GM12878 (cell line): ENCODE data around the gene C1QTNF5. TPM values are rescaled to one million over a fixed set of nuclear protein-coding genes. Genes with fewer than 3 reads are reported as not detected.

Source experiments
- ATAC-seq: fragments of 200-7000 bp; cut with Tn5 transposase; 3 replicates; pipeline ENCODE4 v1.9.1; 2020; ENCODE audit warnings: mild to moderate bottlenecking, moderate library complexity
- BruUV-seq: library from RNA; stranded (reverse); fragments of 400-500 nt; replicated peaks from 2 replicates; lab custom pipeline; 2021; lab: Mats Ljungman, UMichigan
- CTCF ChIA-PET: fragments of 300-600 bp; sonication (Branson Sonifier 250); formaldehyde crosslinking; extraction: SDS; loops from one replicate; lab custom pipeline; 2021; ENCODE audit warnings: inconsistent platforms; lab: Yijun Ruan, JAX
- POLR2A ChIA-PET: fragments of 350-600 bp; formaldehyde crosslinking; extraction: SDS; loops from one replicate; lab custom pipeline; 2021; ENCODE audit warnings: inconsistent platforms; lab: Charles Lee
- RAD21 ChIA-PET: fragments of 300-600 bp; sonication (Branson Sonifier 250); formaldehyde crosslinking; loops from one replicate; lab custom pipeline; 2023; ENCODE audit warnings: antibody characterized with exemption; ENCODE audit not compliant: unreplicated experiment; lab: Charles Lee
- SMC1A ChIA-PET: fragments of 300-600 bp; sonication (Branson Sonifier 250); formaldehyde crosslinking; loops from one replicate; lab custom pipeline; 2023; ENCODE audit not compliant: unreplicated experiment, uncharacterized antibody; lab: Charles Lee
- DNase-seq: peaks from one replicate; pipeline ENCODE4 v3.0.0-alpha.2; 2011; ENCODE audit warnings: low read depth, low spot score
- FAIRE-seq: peaks from 3 replicates; lab custom pipeline; 2011; peaks lifted over from hg19 to GRCh38; lab: Jason Lieb, UNC
- H2AFZ ChIP-seq: 2 replicates; pipeline ENCODE4 v1.6.0; 2011; ENCODE audit warnings: low read depth, low read length, control low read depth; ENCODE audit not compliant: control insufficient read depth
- H3K27ac ChIP-seq: 2 replicates; pipeline ENCODE4 v1.5.1; 2011; ENCODE audit warnings: control low read depth; ENCODE audit not compliant: control insufficient read depth, insufficient read depth
- H3K27me3 ChIP-seq, 2 experiments: replicated peaks in 1 of 2; 2 replicates each; pipeline versions ENCODE4 v1.6.0 to v1.6.1; 2011; ENCODE audit warnings: low read length in 1 of 2; ENCODE audit not compliant: control insufficient read depth in 2 of 2, insufficient read depth in 2 of 2
- H3K36me3 ChIP-seq, 2 experiments: 2 replicates each; pipeline ENCODE4 v1.5.1; 2011; ENCODE audit warnings: low read length in 1 of 2; ENCODE audit not compliant: control insufficient read depth in 2 of 2, insufficient read depth in 2 of 2
- H3K4me1 ChIP-seq: 2 replicates; pipeline ENCODE4 v1.6.1; 2011; ENCODE audit warnings: mild to moderate bottlenecking, low read length, moderate library complexity, mixed read lengths; ENCODE audit not compliant: control insufficient read depth, insufficient read depth
- H3K4me2 ChIP-seq: 2 replicates; pipeline ENCODE4 v1.6.0; 2011; ENCODE audit warnings: control low read depth; ENCODE audit not compliant: control insufficient read depth, insufficient read depth
- H3K4me3 ChIP-seq: fragments of 200-600 bp; sonication (generic); 2 replicates; pipeline ENCODE4 v1.5.1; 2016
- H3K79me2 ChIP-seq: 2 replicates; pipeline ENCODE4 v1.6.0; 2011; ENCODE audit warnings: low read length; ENCODE audit not compliant: control insufficient read depth, insufficient read depth
- H3K9ac ChIP-seq: 2 replicates; pipeline ENCODE4 v1.8.0; 2011; ENCODE audit warnings: low read length, control low read depth, mixed read lengths; ENCODE audit not compliant: control insufficient read depth, insufficient read depth
- H3K9me3 ChIP-seq: replicated peaks from 3 replicates; pipeline ENCODE4 v1.5.1; 2011; ENCODE audit warnings: mild to moderate bottlenecking, low read length; ENCODE audit not compliant: control insufficient read depth, insufficient read depth
- H4K20me1 ChIP-seq: 2 replicates; pipeline ENCODE4 v1.6.0; 2011; ENCODE audit not compliant: control insufficient read depth, insufficient read depth
- BACH1 ChIP-seq: fragments of 450-650 bp; IDR thresholded peaks from 2 replicates; pipeline ENCODE4 v1.6.1; 2017; ENCODE audit warnings: mild to moderate bottlenecking, borderline replicate concordance
- CHD4 ChIP-seq: fragments of 200-600 bp; sonication (generic); IDR thresholded peaks from 2 replicates; pipeline ENCODE4 v1.6.1; 2016; ENCODE audit warnings: mild to moderate bottlenecking
- E4F1 ChIP-seq: fragments of 450-650 bp; IDR thresholded peaks from 2 replicates; pipeline ENCODE4 v1.6.1; 2018; ENCODE audit warnings: borderline replicate concordance, mild to moderate bottlenecking; ENCODE audit not compliant: partially characterized antibody
- ESRRA ChIP-seq: IDR thresholded peaks from 2 replicates; pipeline ENCODE4 v1.6.1; 2012; ENCODE audit warnings: mild to moderate bottlenecking, low read length, improper control_type of control experiment
- HCFC1 ChIP-seq: fragments of 150-350 bp; IDR thresholded peaks from 2 replicates; pipeline ENCODE4 v1.6.1; 2014; ENCODE audit warnings: low read length
- MLLT1 ChIP-seq: fragments of 450-650 bp; IDR thresholded peaks from 2 replicates; pipeline ENCODE4 v1.6.1; 2016; ENCODE audit warnings: mild to moderate bottlenecking
- PAX8 ChIP-seq: fragments of 450-650 bp; IDR thresholded peaks from 2 replicates; pipeline ENCODE4 v1.6.1; 2017; ENCODE audit warnings: mild to moderate bottlenecking, moderate library complexity
- RAD51 ChIP-seq: fragments of 450-650 bp; IDR thresholded peaks from 2 replicates; pipeline ENCODE4 v1.6.1; 2016; ENCODE audit warnings: moderate library complexity, mild to moderate bottlenecking, inconsistent platforms
- SMAD1 ChIP-seq: fragments of 450-650 bp; IDR thresholded peaks from 2 replicates; pipeline ENCODE4 v1.6.1; 2018; ENCODE audit warnings: mild to moderate bottlenecking, low read depth; ENCODE audit not compliant: partially characterized antibody
- SMC3 ChIP-seq: IDR thresholded peaks from 2 replicates; pipeline ENCODE4 v1.6.1; 2011; ENCODE audit warnings: low read length, improper control_type of control experiment, borderline replicate concordance
- STAT1 ChIP-seq: fragments of 450-650 bp; conservative IDR thresholded peaks from 2 replicates; pipeline ENCODE4 v1.6.1; 2014; ENCODE audit warnings: antibody characterized with exemption, mild to moderate bottlenecking
- ZSCAN29 ChIP-seq: fragments of 450-650 bp; IDR thresholded peaks from 2 replicates; pipeline ENCODE4 v1.6.1; 2017; ENCODE audit warnings: mild to moderate bottlenecking, moderate library complexity
- WGBS: methylation state at CpG from one replicate; pipeline ENCODE4 v1.1.6; 2016; ENCODE audit warnings: low lambda C conversion rate; ENCODE audit not compliant: insufficient replicate concordance, insufficient coverage; ENCODE audit errors: missing lambda C conversion rate; 5-methylcytosine and 5-hydroxymethylcytosine counted together
- in situ Hi-C: fragments of 300-500 bp; cut with MboI; formaldehyde crosslinking; loops from 9 replicates; pipeline ENCODE4 v1.14.3; 2018; ENCODE audit warnings: mixed read lengths
- intact Hi-C: fragments of 100-400 bp; cut with micrococcal nuclease; formaldehyde crosslinking; loops from one replicate; pipeline ENCODE4 v1.14.2; 2022; ENCODE audit not compliant: unreplicated experiment
- polyA plus RNA-seq, 11 experiments: library from polyadenylated mRNA; depleted of rRNA in 4 of 11; unstranded in 6 of 11; stranded (reverse) in 5 of 11; fragments of >200 nt; fragmentation: Nextera tagmentation in 4 of 11; fragmentation: Illumina TruSeq in 1 of 11; extraction: Ambion mirVana in 4 of 11; extraction: Trizol in 1 of 11; gene quantifications; 1 replicate in 1 of 11; 2 replicates in 10 of 11; pipeline versions ENCODE4 v1.2.1 to v1.2.3, GENCODE V29; 2011 to 2016; ENCODE audit warnings: inconsistent platforms in 2 of 11, missing spikeins in 2 of 11, low read depth in 1 of 11
- total RNA-seq, 4 experiments: library from RNA; depleted of rRNA in 3 of 4; stranded (reverse); fragments of >200 nt in 3 of 4; fragmentation: Illumina TruSeq in 1 of 4; extraction: Trizol in 1 of 4; gene quantifications; 2 replicates each; pipeline versions ENCODE4 v1.2.1 to v1.2.3, GENCODE V29; 2013 to 2021
- TF ChIP-seq, protein P1 (sequence below): IDR thresholded peaks from 2 replicates; pipeline ENCODE4 v1.6.1; 2012; ENCODE audit warnings: low read depth, low read length, improper control_type of control experiment

The C1QTNF5 gene
- total and polyA plus RNA-seq, 10 of the 15 experiments (the other 5 are each of a cell fraction or from before 2014, with no cell fraction given), result not detected

GRCh38 chr11:119305556-119306372 is 34.9 kb downstream of the C1QTNF5 start (continued):
- TF ChIP-seq, protein P1, sequence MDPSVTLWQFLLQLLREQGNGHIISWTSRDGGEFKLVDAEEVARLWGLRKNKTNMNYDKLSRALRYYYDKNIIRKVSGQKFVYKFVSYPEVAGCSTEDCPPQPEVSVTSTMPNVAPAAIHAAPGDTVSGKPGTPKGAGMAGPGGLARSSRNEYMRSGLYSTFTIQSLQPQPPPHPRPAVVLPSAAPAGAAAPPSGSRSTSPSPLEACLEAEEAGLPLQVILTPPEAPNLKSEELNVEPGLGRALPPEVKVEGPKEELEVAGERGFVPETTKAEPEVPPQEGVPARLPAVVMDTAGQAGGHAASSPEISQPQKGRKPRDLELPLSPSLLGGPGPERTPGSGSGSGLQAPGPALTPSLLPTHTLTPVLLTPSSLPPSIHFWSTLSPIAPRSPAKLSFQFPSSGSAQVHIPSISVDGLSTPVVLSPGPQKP, result no peak
- TF ChIP-seq SMAD1, result no peak

- 91% methylated on average over 5 of the region's 5 CpGs for WGBS
- H3K9ac ChIP-seq, result no peak overlapping the region
- DNase-seq (no peak), FAIRE-seq (no peak), ATAC-seq (no peak)
- no peaks in the 10 kb centered on the region for H3K9me3 ChIP-seq
- no TSS peak for BruUV-seq
- H2AFZ ChIP-seq, result no peak overlapping the region
- TF ChIP-seq CHD4, result no peak
- TF ChIP-seq ESRRA, result no peak
- TF ChIP-seq BACH1, result no peak
- TF ChIP-seq E4F1, result no peak
- TF ChIP-seq STAT1, result no peak
- TF ChIP-seq PAX8, result no peak
- no peak for TF ChIP-seq SMC3
- no peak for TF ChIP-seq MLLT1
- TF ChIP-seq RAD51, result no peak
- TF ChIP-seq HCFC1, result no peak
- TF ChIP-seq ZSCAN29, result no peak
- H3K4me2 ChIP-seq, result no peak overlapping the region
- ChIA-PET POLR2A (no interaction called here), CTCF (interaction anchor here (0.9 to 1.9 kb wide), 5 partner anchors 12 to 134 kb away, joined by 3 to 5 read pairs (median 4); no protein-coding TSS in a partner anchor), RAD21 (no interaction called here), SMC1A (interaction anchor here (1.2 kb wide), 1 partner anchor 99 kb away, joined by 3 read pairs; no protein-coding TSS in a partner anchor)
- H3K4me1 ChIP-seq, result no peaks in the 10 kb centered on the region
- no peaks in the 10 kb centered on the region for H3K79me2 ChIP-seq
- no peaks in the 10 kb centered on the region for H4K20me1 ChIP-seq
- no peaks in the 10 kb centered on the region for H3K27me3 ChIP-seq
- intact Hi-C loops (no loop called here), in situ Hi-C loops (no loop called here)
- no peak overlapping the region for H3K4me3 ChIP-seq
- H3K27ac ChIP-seq, result no peak overlapping the region
- H3K36me3 ChIP-seq, result peaks cover 13 to 28% of the 10 kb centered on the region in 2 experiments
Measured at GRCh38 chr11:119303227-119303718, 37.4 kb downstream of the C1QTNF5 start.
